Measurements from ENCODE around the gene PDE1C. TPM values are rescaled to one million over a fixed set of nuclear protein-coding genes. Genes with fewer than 3 reads are reported as not detected.
A peak's percentile ranks its signal among the peaks of the same experiment; 100 is the strongest.

Gene PDE1C
- total and polyA plus RNA-seq, 8 donors: 1.2 to 4.2 (median 2.2) TPM

GRCh38 chr7:32032211-32032610 is 38.0 kb downstream of the PDE1C start:
- Histone ChIP-seq H3K36me3 (no peaks in the 10 kb centered on the region), H3K4me1 (peaks cover 0 to 9% (median 0%) of the 10 kb centered on the region in 3 donors), H3K27me3 (no peaks in the 10 kb centered on the region), H3K27ac (no peak overlapping the region), H3K9me3 (no peaks in the 10 kb centered on the region), H3K4me3 (no peak overlapping the region)
- TF ChIP-seq CTCF (IDR thresholded peaks at IDR 0.05): no peak
- 79 to 82% methylated on average over 4 of the region's 4 CpGs for WGBS, 2 donors
- intact Hi-C loops (cut with DNase I): no loop called here
- FAIRE-seq: no peak
- no peak for DNase-seq
- ATAC-seq: no peak

- no peak overlapping the region for H3K4me3 ChIP-seq
- peaks cover 0 to 9% (median 0%) of the 10 kb centered on the region in 3 donors for H3K4me1 ChIP-seq
- no peaks in the 10 kb centered on the region for H3K27me3 ChIP-seq
- FAIRE-seq (peak; percentile 20), ATAC-seq (no peak), DNase-seq (no peak)
- H3K36me3 ChIP-seq: no peaks in the 10 kb centered on the region
- H3K27ac ChIP-seq: no peak overlapping the region
- no peak for TF ChIP-seq CTCF (IDR thresholded peaks at IDR 0.05)
- 71 to 74% methylated on average over 3 of the region's 3 CpGs for WGBS, 2 donors
- no peaks in the 10 kb centered on the region for H3K9me3 ChIP-seq
- intact Hi-C loops (cut with DNase I): no loop called here
Observed at GRCh38 chr7:32030904-32031692, 39.1 kb downstream of the PDE1C start.

GRCh38 chr7:32026083-32026425 is 44.2 kb downstream of the PDE1C start:
- FAIRE-seq: no peak
- Histone ChIP-seq H3K27ac (no peak overlapping the region), H3K27me3 (no peaks in the 10 kb centered on the region), H3K4me1 (no peaks in the 10 kb centered on the region), H3K9me3 (no peaks in the 10 kb centered on the region), H3K36me3 (no peaks in the 10 kb centered on the region), H3K4me3 (no peak overlapping the region)
- intact Hi-C loops (cut with DNase I): no loop called here
- DNase-seq: no peak
- TF ChIP-seq CTCF (IDR thresholded peaks at IDR 0.05): no peak
- ATAC-seq: no peak
- 92 to 93% methylated on average over 5 of the region's 5 CpGs for WGBS, 2 donors

GRCh38 chr7:32025381-32026082 is 44.7 kb downstream of the PDE1C start:
- H3K36me3 ChIP-seq: no peaks in the 10 kb centered on the region
- no peaks in the 10 kb centered on the region for H3K9me3 ChIP-seq
- DNase-seq: no peak
- no peaks in the 10 kb centered on the region for H3K27me3 ChIP-seq
- no peak for ATAC-seq
- H3K27ac ChIP-seq: no peak overlapping the region
- H3K4me1 ChIP-seq: no peaks in the 10 kb centered on the region
- no peak overlapping the region for H3K4me3 ChIP-seq
- no peak for FAIRE-seq
- intact Hi-C loops (cut with DNase I): no loop called here
- 72 to 76% methylated on average over 6 of the region's 6 CpGs for WGBS, 2 donors
- no peak for TF ChIP-seq CTCF (IDR thresholded peaks at IDR 0.05)

- no peaks in the 10 kb centered on the region for H3K9me3 ChIP-seq
- H3K27me3 ChIP-seq: no peaks in the 10 kb centered on the region
- intact Hi-C loops (cut with DNase I): no loop called here
- H3K4me1 ChIP-seq: peaks cover 0 to 7% (median 7%) of the 10 kb centered on the region in 3 donors
- no peak for TF ChIP-seq CTCF (IDR thresholded peaks at IDR 0.05)
- no peak overlapping the region for H3K27ac ChIP-seq
- FAIRE-seq (no peak), ATAC-seq (no peak), DNase-seq (no peak)
- no peaks in the 10 kb centered on the region for H3K36me3 ChIP-seq
- WGBS, 2 donors: 87 to 90% methylated on average over 6 of the region's 6 CpGs
- no peak overlapping the region for H3K4me3 ChIP-seq
Observed at GRCh38 chr7:32023376-32023775, 46.8 kb downstream of the PDE1C start.

Data from pancreas (tissue), 10 donors.